GM12878 (cell line): ENCODE measurements around the gene KANSL3. TPM values are rescaled to one million over a fixed set of nuclear protein-coding genes. Genes with fewer than 3 reads are reported as not detected.

Experiments
- ATAC-seq: fragments of 200-7000 bp; cut with Tn5 transposase; 3 replicates; pipeline ENCODE4 v1.9.1; 2020; ENCODE audit warnings: mild to moderate bottlenecking, moderate library complexity
- BruUV-seq: library from RNA; stranded (reverse); fragments of 400-500 nt; replicated peaks from 2 replicates; lab custom pipeline; 2021; lab: Mats Ljungman, UMichigan
- CTCF ChIA-PET: fragments of 300-600 bp; sonication (Branson Sonifier 250); formaldehyde crosslinking; extraction: SDS; loops from one replicate; lab custom pipeline; 2021; ENCODE audit warnings: inconsistent platforms; lab: Yijun Ruan, JAX
- POLR2A ChIA-PET: fragments of 350-600 bp; formaldehyde crosslinking; extraction: SDS; loops from one replicate; lab custom pipeline; 2021; ENCODE audit warnings: inconsistent platforms; lab: Charles Lee
- RAD21 ChIA-PET: fragments of 300-600 bp; sonication (Branson Sonifier 250); formaldehyde crosslinking; loops from one replicate; lab custom pipeline; 2023; ENCODE audit warnings: antibody characterized with exemption; ENCODE audit not compliant: unreplicated experiment; lab: Charles Lee
- SMC1A ChIA-PET: fragments of 300-600 bp; sonication (Branson Sonifier 250); formaldehyde crosslinking; loops from one replicate; lab custom pipeline; 2023; ENCODE audit not compliant: unreplicated experiment, uncharacterized antibody; lab: Charles Lee
- DNase-seq: peaks from one replicate; pipeline ENCODE4 v3.0.0-alpha.2; 2011; ENCODE audit warnings: low read depth, low spot score
- FAIRE-seq: peaks from 3 replicates; lab custom pipeline; 2011; peaks lifted over from hg19 to GRCh38; lab: Jason Lieb, UNC
- H2AFZ ChIP-seq: 2 replicates; pipeline ENCODE4 v1.6.0; 2011; ENCODE audit warnings: low read depth, low read length, control low read depth; ENCODE audit not compliant: control insufficient read depth
- H3K27ac ChIP-seq: 2 replicates; pipeline ENCODE4 v1.5.1; 2011; ENCODE audit warnings: control low read depth; ENCODE audit not compliant: control insufficient read depth, insufficient read depth
- H3K27me3 ChIP-seq, 2 experiments: replicated peaks in 1 of 2; 2 replicates each; pipeline versions ENCODE4 v1.6.0 to v1.6.1; 2011; ENCODE audit warnings: low read length in 1 of 2; ENCODE audit not compliant: control insufficient read depth in 2 of 2, insufficient read depth in 2 of 2
- H3K36me3 ChIP-seq, 2 experiments: 2 replicates each; pipeline ENCODE4 v1.5.1; 2011; ENCODE audit warnings: low read length in 1 of 2; ENCODE audit not compliant: control insufficient read depth in 2 of 2, insufficient read depth in 2 of 2
- H3K4me1 ChIP-seq: 2 replicates; pipeline ENCODE4 v1.6.1; 2011; ENCODE audit warnings: mild to moderate bottlenecking, low read length, moderate library complexity, mixed read lengths; ENCODE audit not compliant: control insufficient read depth, insufficient read depth
- H3K4me2 ChIP-seq: 2 replicates; pipeline ENCODE4 v1.6.0; 2011; ENCODE audit warnings: control low read depth; ENCODE audit not compliant: control insufficient read depth, insufficient read depth
- H3K4me3 ChIP-seq: fragments of 200-600 bp; sonication (generic); 2 replicates; pipeline ENCODE4 v1.5.1; 2016
- H3K79me2 ChIP-seq: 2 replicates; pipeline ENCODE4 v1.6.0; 2011; ENCODE audit warnings: low read length; ENCODE audit not compliant: control insufficient read depth, insufficient read depth
- H3K9ac ChIP-seq: 2 replicates; pipeline ENCODE4 v1.8.0; 2011; ENCODE audit warnings: low read length, control low read depth, mixed read lengths; ENCODE audit not compliant: control insufficient read depth, insufficient read depth
- H3K9me3 ChIP-seq: replicated peaks from 3 replicates; pipeline ENCODE4 v1.5.1; 2011; ENCODE audit warnings: mild to moderate bottlenecking, low read length; ENCODE audit not compliant: control insufficient read depth, insufficient read depth
- H4K20me1 ChIP-seq: 2 replicates; pipeline ENCODE4 v1.6.0; 2011; ENCODE audit not compliant: control insufficient read depth, insufficient read depth
- E4F1 ChIP-seq: fragments of 450-650 bp; IDR thresholded peaks from 2 replicates; pipeline ENCODE4 v1.6.1; 2018; ENCODE audit warnings: borderline replicate concordance, mild to moderate bottlenecking; ENCODE audit not compliant: partially characterized antibody
- IRF3 ChIP-seq: fragments of 450-650 bp; IDR thresholded peaks from 2 replicates; pipeline ENCODE4 v1.6.1; 2014; ENCODE audit warnings: mild to moderate bottlenecking
- JUNB ChIP-seq: IDR thresholded peaks from 2 replicates; pipeline ENCODE4 v1.6.1; 2016; ENCODE audit warnings: antibody characterized with exemption, mild to moderate bottlenecking
- NFYB ChIP-seq: IDR thresholded peaks from 2 replicates; pipeline ENCODE4 v1.6.1; 2011; ENCODE audit warnings: low read depth, mild to moderate bottlenecking, low read length, improper control_type of control experiment, moderate library complexity; ENCODE audit not compliant: insufficient read depth
- RFX5 ChIP-seq: IDR thresholded peaks from 2 replicates; pipeline ENCODE4 v1.6.1; 2011; ENCODE audit warnings: low read depth, low read length, improper control_type of control experiment
- SMARCA5 ChIP-seq: fragments of 450-650 bp; IDR thresholded peaks from 2 replicates; pipeline ENCODE4 v1.6.1; 2017; ENCODE audit warnings: mild to moderate bottlenecking
- SMC3 ChIP-seq: IDR thresholded peaks from 2 replicates; pipeline ENCODE4 v1.6.1; 2011; ENCODE audit warnings: low read length, improper control_type of control experiment, borderline replicate concordance
- SUPT20H ChIP-seq: IDR thresholded peaks from 2 replicates; pipeline ENCODE4 v1.6.1; 2011; ENCODE audit warnings: low read depth, mild to moderate bottlenecking, low read length, moderate library complexity, borderline replicate concordance; ENCODE audit not compliant: control insufficient read depth
- TBL1XR1 ChIP-seq: IDR thresholded peaks from 2 replicates; pipeline ENCODE4 v1.6.1; 2012; ENCODE audit warnings: low read depth, low read length, improper control_type of control experiment
- ZNF274 ChIP-seq: IDR thresholded peaks from one replicate; pipeline ENCODE4 v1.8.0; 2011; ENCODE audit not compliant: insufficient read length, insufficient read depth
- WGBS: methylation state at CpG from one replicate; pipeline ENCODE4 v1.1.6; 2016; ENCODE audit warnings: low lambda C conversion rate; ENCODE audit not compliant: insufficient replicate concordance, insufficient coverage; ENCODE audit errors: missing lambda C conversion rate; 5-methylcytosine and 5-hydroxymethylcytosine counted together
- in situ Hi-C: fragments of 300-500 bp; cut with MboI; formaldehyde crosslinking; loops from 9 replicates; pipeline ENCODE4 v1.14.3; 2018; ENCODE audit warnings: mixed read lengths
- intact Hi-C: fragments of 100-400 bp; cut with micrococcal nuclease; formaldehyde crosslinking; loops from one replicate; pipeline ENCODE4 v1.14.2; 2022; ENCODE audit not compliant: unreplicated experiment
- polyA plus RNA-seq, 11 experiments: library from polyadenylated mRNA; depleted of rRNA in 4 of 11; unstranded in 6 of 11; stranded (reverse) in 5 of 11; fragments of >200 nt; fragmentation: Nextera tagmentation in 4 of 11; fragmentation: Illumina TruSeq in 1 of 11; extraction: Ambion mirVana in 4 of 11; extraction: Trizol in 1 of 11; gene quantifications; 1 replicate in 1 of 11; 2 replicates in 10 of 11; pipeline versions ENCODE4 v1.2.1 to v1.2.3, GENCODE V29; 2011 to 2016; ENCODE audit warnings: inconsistent platforms in 2 of 11, missing spikeins in 2 of 11, low read depth in 1 of 11
- total RNA-seq, 4 experiments: library from RNA; depleted of rRNA in 3 of 4; stranded (reverse); fragments of >200 nt in 3 of 4; fragmentation: Illumina TruSeq in 1 of 4; extraction: Trizol in 1 of 4; gene quantifications; 2 replicates each; pipeline versions ENCODE4 v1.2.1 to v1.2.3, GENCODE V29; 2013 to 2021
- TF ChIP-seq, protein P1 (sequence below): fragments of 450-650 bp; IDR thresholded peaks from 2 replicates; pipeline ENCODE4 v1.6.1; 2017; ENCODE audit warnings: borderline replicate concordance

Gene KANSL3
- total and polyA plus RNA-seq, 10 of the 15 experiments (the other 5 are each of a cell fraction or from before 2014, with no cell fraction given) = 5.6 to 25.9 (median 16.7) TPM

DNA sequence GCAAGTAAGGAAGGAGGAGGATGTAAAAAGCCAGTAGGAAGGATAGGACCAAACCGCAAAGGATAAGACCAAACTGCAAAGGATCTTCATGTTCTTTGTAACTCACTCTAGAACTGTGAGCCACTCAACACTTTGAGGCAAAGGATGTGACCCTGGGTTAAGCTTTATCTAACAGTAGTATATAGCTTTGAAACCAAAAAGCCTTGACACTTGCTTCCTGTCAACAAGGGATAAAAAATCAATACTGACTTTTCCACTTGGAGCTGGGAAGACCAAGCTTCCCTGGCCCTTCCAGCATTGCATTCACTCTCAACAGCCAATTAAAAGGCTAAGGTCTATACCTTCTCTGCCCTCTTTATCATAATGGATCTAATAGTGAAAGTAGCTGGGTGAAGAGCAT is 22.0 kb downstream of the KANSL3 start (continued):
- no peak for TF ChIP-seq IRF3
- TF ChIP-seq SMARCA5 = no peak
- TF ChIP-seq SUPT20H = no peak
- TF ChIP-seq RFX5 = no peak
- TF ChIP-seq TBL1XR1 = no peak
- TF ChIP-seq, protein P1, sequence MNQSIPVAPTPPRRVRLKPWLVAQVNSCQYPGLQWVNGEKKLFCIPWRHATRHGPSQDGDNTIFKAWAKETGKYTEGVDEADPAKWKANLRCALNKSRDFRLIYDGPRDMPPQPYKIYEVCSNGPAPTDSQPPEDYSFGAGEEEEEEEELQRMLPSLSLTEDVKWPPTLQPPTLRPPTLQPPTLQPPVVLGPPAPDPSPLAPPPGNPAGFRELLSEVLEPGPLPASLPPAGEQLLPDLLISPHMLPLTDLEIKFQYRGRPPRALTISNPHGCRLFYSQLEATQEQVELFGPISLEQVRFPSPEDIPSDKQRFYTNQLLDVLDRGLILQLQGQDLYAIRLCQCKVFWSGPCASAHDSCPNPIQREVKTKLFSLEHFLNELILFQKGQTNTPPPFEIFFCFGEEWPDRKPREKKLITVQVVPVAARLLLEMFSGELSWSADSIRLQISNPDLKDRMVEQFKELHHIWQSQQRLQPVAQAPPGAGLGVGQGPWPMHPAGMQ = no peak

DNA sequence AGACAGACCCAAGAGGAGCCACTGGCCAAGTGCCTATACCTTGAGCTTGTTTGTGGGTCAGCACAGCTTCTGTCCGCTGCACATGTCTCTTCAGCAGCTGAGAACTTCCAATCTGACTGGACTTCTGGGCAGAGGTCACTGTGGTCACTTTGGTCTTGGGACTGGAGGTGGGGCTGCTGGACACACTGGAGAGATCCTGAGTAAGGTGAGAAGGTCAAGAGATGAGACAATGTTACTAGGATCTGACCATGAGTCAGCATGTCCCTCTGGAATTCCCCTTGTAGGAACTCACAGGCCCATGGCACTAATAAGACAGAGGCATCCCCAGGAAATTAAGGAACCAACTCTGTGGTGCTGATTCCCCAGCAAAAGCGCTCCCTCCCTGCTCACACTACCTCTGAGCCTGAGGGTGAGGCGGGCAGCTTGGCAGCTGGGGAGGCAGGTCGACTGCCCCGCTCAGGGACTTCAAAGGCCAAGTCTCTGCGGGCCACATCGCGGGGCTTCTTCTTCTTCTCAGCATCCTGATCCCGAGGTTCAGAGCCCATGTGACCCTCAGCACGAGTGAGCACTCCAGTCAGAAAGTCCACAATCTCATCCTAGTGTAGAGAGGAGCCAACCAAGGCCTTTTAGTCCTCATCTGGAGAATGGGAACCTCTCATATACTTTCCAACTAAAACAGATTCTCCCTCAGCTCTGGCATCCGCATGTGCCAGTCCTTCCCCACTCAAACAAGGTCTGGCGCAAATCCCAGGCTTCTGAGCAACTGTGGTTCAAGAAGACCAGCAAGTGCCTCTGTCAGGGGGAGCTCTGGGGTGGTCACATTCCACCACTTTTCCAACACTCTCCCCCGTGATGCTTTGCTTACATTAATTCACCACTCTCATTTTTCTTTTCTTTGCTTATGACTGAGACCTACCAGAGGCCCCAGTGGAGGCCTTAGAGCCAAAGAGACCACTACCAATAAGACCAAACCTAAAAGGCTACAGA is 29.4 kb downstream of the KANSL3 start:
- Histone ChIP-seq H3K27ac (no peak overlapping the region), H2AFZ (no peak overlapping the region), H3K4me3 (no peak overlapping the region), H3K4me1 (no peaks in the 10 kb centered on the region), H3K4me2 (no peak overlapping the region), H3K79me2 (no peaks in the 10 kb centered on the region), H3K27me3 (no peaks in the 10 kb centered on the region), H3K9ac (no peak overlapping the region), H4K20me1 (no peaks in the 10 kb centered on the region; the same call in 1 of the 2 replicates), H3K9me3 (no peaks in the 10 kb centered on the region), H3K36me3 (peaks cover 36 to 44% of the 10 kb centered on the region in 2 experiments)
- RAD21 ChIA-PET = no interaction called here
- SMC1A ChIA-PET = interaction anchor here (0.9 to 1.5 kb wide), 2 partner anchors 23 to 166 kb away, joined by 3 to 4 read pairs; no protein-coding TSS in a partner anchor
- no peak for FAIRE-seq
- intact Hi-C loops (no loop called here), in situ Hi-C loops (no loop called here)
- no TSS peak for BruUV-seq
- CTCF ChIA-PET = interaction anchor here (1.2 kb wide), 1 partner anchor 155 kb away, joined by 4 read pairs; no protein-coding TSS in a partner anchor
- 90% methylated on average over 13 of the region's 13 CpGs for WGBS
- TF ChIP-seq SMARCA5 (no peak), E4F1 (no peak), SMC3 (no peak), NFYB (no peak), ZNF274 (no peak), JUNB (no peak)
- POLR2A ChIA-PET = no interaction called here
- peak; percentile 4 for DNase-seq
- no peak; the same call in 2 of the 3 replicates for ATAC-seq
